Nephron progenitor cell (in vitro differentiated cells): Measurements from ENCODE around the gene BAZ1A.

ENCODE experiments used
- DNase-seq: peaks from one replicate; pipeline ENCODE4 v3.0.0; 2021
- H3K27ac Mint-ChIP-seq: 2 replicates; pipeline ENCODE4 v1.8.0; 2021; ENCODE audit warnings: mild to moderate bottlenecking, moderate library complexity, mixed read lengths
- H3K27me3 Mint-ChIP-seq: 2 replicates; pipeline ENCODE4 v1.8.0; 2021; ENCODE audit warnings: mild to moderate bottlenecking, low read depth, mixed read lengths; ENCODE audit not compliant: poor library complexity
- H3K36me3 Mint-ChIP-seq: 2 replicates; pipeline ENCODE4 v1.8.0; 2021; ENCODE audit warnings: low read depth, mixed read lengths
- H3K4me1 Mint-ChIP-seq: 2 replicates; pipeline ENCODE4 v1.8.0; 2021; ENCODE audit warnings: mixed read lengths
- H3K4me3 Mint-ChIP-seq: 2 replicates; pipeline ENCODE4 v1.8.0; 2021; ENCODE audit warnings: mild to moderate bottlenecking, moderate library complexity, mixed read lengths
- H3K9me3 Mint-ChIP-seq: 2 replicates; pipeline ENCODE4 v1.8.0; 2021; ENCODE audit warnings: mild to moderate bottlenecking, moderate library complexity, mixed read lengths
- CTCF ChIP-seq: fragments of 200-600 bp; sonication (generic); IDR thresholded peaks from 2 replicates; pipeline ENCODE4 v1.5.0; 2021; ENCODE audit warnings: antibody characterized with exemption

Gene BAZ1A

GRCh38 chr14:34713122-34713680, 162.0 kb downstream of the BAZ1A start:
- peak overlapping the region; percentile 16 for H3K27ac Mint-ChIP-seq
- H3K27me3 Mint-ChIP-seq: peaks cover 4% of the 10 kb centered on the region
- H3K4me1 Mint-ChIP-seq: peaks cover 27% of the 10 kb centered on the region
- no peak for DNase-seq
- peak overlapping the region; percentile 88 for H3K4me3 Mint-ChIP-seq
- no peaks in the 10 kb centered on the region for H3K36me3 Mint-ChIP-seq
- no peaks in the 10 kb centered on the region for H3K9me3 Mint-ChIP-seq
- TF ChIP-seq CTCF: no peak

GRCh38 chr14:34711796-34712712, 163.1 kb downstream of the BAZ1A start:
- peaks cover 4% of the 10 kb centered on the region for H3K27me3 Mint-ChIP-seq
- TF ChIP-seq CTCF: no peak
- H3K4me1 Mint-ChIP-seq: peaks cover 27% of the 10 kb centered on the region
- H3K36me3 Mint-ChIP-seq: no peaks in the 10 kb centered on the region
- no peak for DNase-seq
- H3K27ac Mint-ChIP-seq: no peak overlapping the region
- peak overlapping the region; percentile 88 for H3K4me3 Mint-ChIP-seq
- no peaks in the 10 kb centered on the region for H3K9me3 Mint-ChIP-seq

- H3K9me3 Mint-ChIP-seq: no peaks in the 10 kb centered on the region
- peaks cover 27% of the 10 kb centered on the region for H3K4me1 Mint-ChIP-seq
- peaks cover 4% of the 10 kb centered on the region for H3K27me3 Mint-ChIP-seq
- DNase-seq: no peak
- no peak overlapping the region for H3K4me3 Mint-ChIP-seq
- no peak overlapping the region for H3K27ac Mint-ChIP-seq
- TF ChIP-seq CTCF: no peak
- no peaks in the 10 kb centered on the region for H3K36me3 Mint-ChIP-seq
Observed at GRCh38 chr14:34711169-34711568, 164.0 kb downstream of the BAZ1A start.

GRCh38 chr14:34710744-34711143, 164.4 kb downstream of the BAZ1A start:
- TF ChIP-seq CTCF: no peak
- no peaks in the 10 kb centered on the region for H3K36me3 Mint-ChIP-seq
- no peaks in the 10 kb centered on the region for H3K9me3 Mint-ChIP-seq
- H3K4me1 Mint-ChIP-seq: peaks cover 27% of the 10 kb centered on the region
- no peak overlapping the region for H3K27ac Mint-ChIP-seq
- no peak for DNase-seq
- H3K4me3 Mint-ChIP-seq: no peak overlapping the region
- H3K27me3 Mint-ChIP-seq: no peaks in the 10 kb centered on the region

GRCh38 chr14:34710006-34710405, 165.2 kb downstream of the BAZ1A start:
- H3K9me3 Mint-ChIP-seq: no peaks in the 10 kb centered on the region
- H3K27ac Mint-ChIP-seq: no peak overlapping the region
- H3K27me3 Mint-ChIP-seq: no peaks in the 10 kb centered on the region
- no peak for DNase-seq
- TF ChIP-seq CTCF: no peak
- no peak overlapping the region for H3K4me3 Mint-ChIP-seq
- H3K36me3 Mint-ChIP-seq: no peaks in the 10 kb centered on the region
- H3K4me1 Mint-ChIP-seq: peaks cover 27% of the 10 kb centered on the region
